HG02588 (cell line): ENCODE data around the gene GPBAR1.
"Not testable (repeated sequence)": the region's sequence is repeated elsewhere in the genome, so short reads cannot be mapped to it uniquely, and the experiment has no call there.

ENCODE experiments used
- ATAC-seq: cut with Tn5 transposase; IDR thresholded peaks from one replicate; pipeline ENCODE4 v1.9.1; 2021; ENCODE audit warnings: mild to moderate bottlenecking, moderate library complexity; ENCODE audit not compliant: unreplicated experiment

GPBAR1 gene

GRCh38 chr2:218306184-218306920, 45.5 kb downstream of the GPBAR1 start:
- no peak for ATAC-seq

DNA sequence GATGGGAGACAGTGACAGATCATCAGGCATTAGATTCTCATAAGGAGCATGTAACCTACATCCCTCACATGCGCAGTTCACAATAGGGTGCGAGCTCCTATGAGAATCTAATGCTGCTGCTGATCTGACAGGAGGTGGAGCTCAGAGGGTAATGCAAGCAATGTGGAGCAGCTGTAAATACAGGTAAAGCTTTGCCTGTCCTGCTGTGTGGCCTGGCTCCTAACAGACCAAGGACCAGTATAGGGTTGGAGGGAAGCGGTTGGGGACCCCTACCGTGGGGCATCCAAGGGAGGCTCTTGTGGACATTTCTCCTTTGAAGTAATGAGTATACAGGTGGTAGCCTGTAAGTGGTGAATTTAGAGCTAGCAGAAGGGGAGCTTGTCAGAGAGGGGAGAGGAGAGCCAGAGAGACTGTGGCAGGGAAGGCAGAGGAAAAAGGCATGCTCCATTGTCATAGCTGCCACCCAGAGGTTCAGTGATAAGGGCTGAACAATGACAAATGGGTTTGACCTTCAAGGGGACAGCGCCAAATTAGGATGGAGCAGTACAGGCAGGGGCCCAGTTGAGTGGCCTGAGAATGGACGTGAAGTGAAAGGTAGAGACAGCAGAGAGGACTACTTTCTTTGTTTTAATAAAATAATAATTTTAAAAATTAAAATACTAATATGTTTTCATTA, 46.7 kb downstream of the GPBAR1 start:
- no peak for ATAC-seq

DNA sequence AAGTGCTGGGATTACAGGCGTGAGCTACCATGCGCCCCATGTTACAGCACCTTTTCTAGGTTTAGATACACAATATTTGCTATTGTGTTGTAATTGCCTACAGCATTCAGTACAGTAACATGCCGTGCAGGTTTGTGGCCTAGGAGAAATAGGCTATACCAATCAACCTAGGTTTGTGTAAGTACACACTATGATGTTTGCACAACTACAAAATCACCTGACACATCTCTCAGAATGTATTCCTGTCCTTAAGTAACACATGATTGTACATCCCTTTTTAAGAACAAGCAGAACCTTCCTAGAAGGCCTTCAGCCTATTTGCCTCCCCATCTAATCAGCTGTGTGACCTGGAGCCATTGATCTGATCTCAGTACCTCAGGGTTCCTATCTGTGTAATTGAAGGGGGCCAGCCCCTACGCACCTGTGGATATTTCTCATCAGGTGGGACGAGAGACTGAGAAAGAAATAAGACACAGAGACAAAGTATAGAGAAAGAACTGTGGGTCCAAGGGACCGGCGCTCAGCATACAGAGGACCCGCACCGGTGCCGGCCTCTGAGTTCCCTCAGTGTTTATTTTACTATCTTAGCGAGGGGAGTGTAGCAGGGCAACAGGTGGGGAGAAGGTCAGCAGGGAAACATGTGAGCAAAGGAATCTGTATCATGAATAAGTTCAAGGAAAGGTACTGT, 50.2 kb downstream of the GPBAR1 start:
- ATAC-seq, result no peak

DNA sequence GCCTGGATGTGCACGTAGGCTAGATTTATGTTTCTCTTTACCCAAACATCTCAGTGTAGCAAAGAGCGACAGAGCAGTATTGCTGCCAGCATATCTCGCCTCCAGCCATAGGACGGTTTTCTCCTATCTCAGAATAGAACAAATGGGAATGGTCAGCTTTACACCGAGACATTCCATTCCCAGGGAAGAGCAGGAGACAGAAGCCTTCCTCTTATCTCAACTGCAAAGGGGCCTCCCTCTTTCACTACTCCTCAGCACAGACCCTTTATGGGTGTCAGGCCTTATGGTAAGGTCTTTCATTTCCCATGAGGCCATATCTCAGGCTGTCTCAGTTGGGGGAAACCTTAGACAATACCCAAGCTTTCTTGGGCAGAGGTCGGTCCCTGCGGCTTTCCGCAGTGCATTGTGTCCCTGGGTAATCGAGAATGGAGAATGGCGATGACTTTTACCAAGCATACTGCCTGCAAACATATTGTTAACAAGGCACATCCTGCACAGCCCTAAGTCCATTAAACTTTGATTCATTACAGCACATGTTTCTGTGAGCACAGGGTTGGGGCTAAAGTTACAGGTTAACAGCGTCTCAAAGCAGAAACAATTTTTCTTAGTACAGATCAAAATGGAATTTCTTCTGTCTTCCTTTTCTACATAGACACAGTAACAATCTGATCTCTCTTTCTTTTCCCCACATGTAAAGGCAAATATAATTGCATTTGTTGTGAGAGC, 50.9 kb downstream of the GPBAR1 start:
- not testable (repeated sequence) for ATAC-seq

- no peak for ATAC-seq
Observed at GRCh38 chr2:218312267-218312756, 51.5 kb downstream of the GPBAR1 start.

- ATAC-seq, result no peak
Observed at GRCh38 chr2:218313356-218313755, 52.5 kb downstream of the GPBAR1 start.
